ENCODE measurements around the gene MARK4.

DNA sequence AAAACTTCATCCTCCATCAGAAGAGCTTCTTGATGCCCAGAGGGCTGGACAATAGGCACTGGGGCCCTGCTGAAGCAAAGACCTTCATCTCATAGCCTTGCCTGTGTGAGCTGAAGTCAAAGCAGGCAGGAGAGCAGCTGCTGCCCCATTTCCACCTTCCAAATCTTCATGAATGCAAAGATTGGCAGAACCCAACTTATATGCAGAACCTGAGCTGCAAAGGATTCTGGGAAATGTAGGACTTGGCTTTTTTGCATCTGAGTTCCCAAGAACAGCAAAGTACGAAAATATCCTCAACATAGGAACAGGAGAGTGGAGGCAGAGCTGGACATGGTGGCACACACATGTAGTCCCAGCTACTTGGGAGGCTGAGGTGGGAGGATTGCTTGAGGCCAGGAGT lies 40.8 kb downstream of the MARK4 start:
- no peak for TF ChIP-seq POLR2A (IDR thresholded peaks at IDR 0.05; ENCODE audit: low read depth)
- TF ChIP-seq, protein P1, sequence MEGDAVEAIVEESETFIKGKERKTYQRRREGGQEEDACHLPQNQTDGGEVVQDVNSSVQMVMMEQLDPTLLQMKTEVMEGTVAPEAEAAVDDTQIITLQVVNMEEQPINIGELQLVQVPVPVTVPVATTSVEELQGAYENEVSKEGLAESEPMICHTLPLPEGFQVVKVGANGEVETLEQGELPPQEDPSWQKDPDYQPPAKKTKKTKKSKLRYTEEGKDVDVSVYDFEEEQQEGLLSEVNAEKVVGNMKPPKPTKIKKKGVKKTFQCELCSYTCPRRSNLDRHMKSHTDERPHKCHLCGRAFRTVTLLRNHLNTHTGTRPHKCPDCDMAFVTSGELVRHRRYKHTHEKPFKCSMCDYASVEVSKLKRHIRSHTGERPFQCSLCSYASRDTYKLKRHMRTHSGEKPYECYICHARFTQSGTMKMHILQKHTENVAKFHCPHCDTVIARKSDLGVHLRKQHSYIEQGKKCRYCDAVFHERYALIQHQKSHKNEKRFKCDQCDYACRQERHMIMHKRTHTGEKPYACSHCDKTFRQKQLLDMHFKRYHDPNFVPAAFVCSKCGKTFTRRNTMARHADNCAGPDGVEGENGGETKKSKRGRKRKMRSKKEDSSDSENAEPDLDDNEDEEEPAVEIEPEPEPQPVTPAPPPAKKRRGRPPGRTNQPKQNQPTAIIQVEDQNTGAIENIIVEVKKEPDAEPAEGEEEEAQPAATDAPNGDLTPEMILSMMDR (IDR thresholded peaks at IDR 0.05), result no peak
- TF ChIP-seq EP300 (IDR thresholded peaks at IDR 0.05), result no peak
- no peak for TF ChIP-seq POLR2AphosphoS5 (IDR thresholded peaks at IDR 0.05)
